Sigmoid colon (tissue), 7 donors: ENCODE data around the gene SMG5. TPM values are rescaled to one million over a fixed set of nuclear protein-coding genes. Genes with fewer than 3 reads are reported as not detected.
A peak's percentile ranks its signal among the peaks of the same experiment; 100 is the strongest.

Experiments
- DNase-seq: peaks from one replicate; pipeline ENCODE4 v3.0.0-alpha.2; 2019
- H3K27ac ChIP-seq, 4 donors: fragments of 200-600 bp; sonication (generic); one replicate each; pipeline ENCODE4 v1.5.1; 2016 to 2019; ENCODE audit warnings: mild to moderate bottlenecking in 1 of 4
- H3K27me3 ChIP-seq, 3 donors: fragments of 200-600 bp; sonication (generic); one replicate each; pipeline ENCODE4 v1.5.1; 2019; ENCODE audit warnings: mild to moderate bottlenecking in 1 of 3
- H3K36me3 ChIP-seq, 4 donors: fragments of 200-600 bp; sonication (generic); one replicate each; pipeline ENCODE4 v1.5.1; 2016 to 2019
- H3K4me1 ChIP-seq, 4 donors: fragments of 200-600 bp; sonication (generic); one replicate each; pipeline ENCODE4 v1.5.1; 2017 to 2019
- H3K4me3 ChIP-seq, 4 donors: fragments of 200-600 bp; sonication (generic); one replicate each; pipeline ENCODE4 v1.5.1; 2017 to 2019; ENCODE audit warnings: mild to moderate bottlenecking in 2 of 4, moderate library complexity in 1 of 4
- H3K9me3 ChIP-seq, 4 donors: fragments of 200-600 bp in 3 of 4; sonication (generic) in 3 of 4; one replicate each; pipeline versions ENCODE4 v1.5.1 to v1.6.1; 2013 to 2019
- CTCF ChIP-seq, 4 experiments: fragments of 450-650 bp in 3 of 4; fragments of 200-600 bp in 1 of 4; IDR thresholded peaks; one replicate each; pipeline ENCODE4 v1.5.1; 2016 to 2019; ENCODE audit warnings: antibody characterized with exemption in 4 of 4, mild to moderate bottlenecking in 3 of 4, moderate library complexity in 2 of 4
- EP300 ChIP-seq, 4 donors: sonication (generic); formaldehyde crosslinking; IDR thresholded peaks; one replicate each; pipeline ENCODE4 v1.6.1; 2017; ENCODE audit warnings: antibody characterized with exemption in 4 of 4
- POLR2A ChIP-seq, 2 donors: fragments of 450-650 bp; IDR thresholded peaks; one replicate each; pipeline ENCODE4 v1.6.1; 2016; ENCODE audit warnings: antibody characterized with exemption in 2 of 2, mild to moderate bottlenecking in 2 of 2, moderate library complexity in 2 of 2
- POLR2AphosphoS5 ChIP-seq, 4 donors: sonication (generic); formaldehyde crosslinking; IDR thresholded peaks; one replicate each; pipeline ENCODE4 v1.6.1; 2017; ENCODE audit warnings: antibody characterized with exemption in 4 of 4
- WGBS, 2 donors: extraction: QIAGEN DNeasy Blood & Tissue Kit; methylation state at CpG; one replicate each; pipeline ENCODE4 v1.1.7; 2013; 5-methylcytosine and 5-hydroxymethylcytosine counted together
- intact Hi-C: fragments of 100-400 bp; cut with DNase I; formaldehyde crosslinking; loops from one replicate; pipeline ENCODE4 v1.15.1; 2023
- polyA plus RNA-seq, 3 donors: library from polyadenylated mRNA; stranded (reverse); fragments of 200-250 nt; gene quantifications; one replicate each; pipeline ENCODE4 v1.2.3, GENCODE V29; 2013
- total RNA-seq, 4 donors: library from RNA; depleted of rRNA; stranded (reverse); fragments of >200 nt; gene quantifications; one replicate each; pipeline ENCODE4 v1.1.0, GENCODE V29; 2016
- donor health status: healthy with polysubstance abuse.
- donor health status: Bipolar disorder and iron deficiency.
- donor health status: healthy.

The SMG5 gene
- total and polyA plus RNA-seq, 7 donors, result 25.2 to 78.2 (median 43.9) TPM

DNA sequence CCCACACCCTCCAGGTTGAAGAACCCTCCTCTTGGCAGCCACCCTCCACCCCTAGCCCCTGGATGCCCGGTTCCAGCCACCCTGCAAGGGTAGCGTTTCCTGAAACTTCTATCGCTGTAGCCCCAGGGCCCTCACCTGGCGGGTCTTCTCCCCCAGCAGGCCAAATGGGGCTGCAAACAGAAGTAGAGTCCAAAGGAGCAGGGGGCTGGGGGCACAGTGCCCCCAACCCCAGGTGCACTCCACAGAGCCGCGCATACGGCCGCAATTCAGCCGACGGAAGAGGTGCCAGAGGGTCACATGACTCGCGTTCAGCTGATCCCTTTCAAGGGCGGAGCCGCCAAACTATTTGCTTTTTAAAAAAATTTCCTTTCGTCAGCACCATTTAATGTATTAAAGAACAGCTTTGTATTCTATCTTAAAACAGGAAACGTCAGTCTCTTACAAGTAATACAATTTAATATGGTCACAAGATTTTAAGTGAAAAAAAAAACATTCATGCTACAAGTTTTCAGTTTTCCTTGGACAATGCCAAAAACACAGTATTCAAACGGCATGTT, 12.8 kb upstream of the SMG5 start, which contains the start of gene GLMP:
GLMP (minus strand) TSS at position 289 of the 557 bp plus-strand sequence; CDS start at position 255, 34 bp downstream.
- 0 to 1% methylated on average over 17 of the region's 17 CpGs for WGBS, 2 donors
- Histone ChIP-seq H3K4me3 (peak within 1 kb of the TSS; percentile 63 to 73 (median 70)), H3K36me3 (no peaks in the 10 kb centered on the region), H3K9me3 (no peaks in the 10 kb centered on the region), H3K4me1 (peaks cover 0 to 43% (median 34%) of the 10 kb centered on the region in 4 donors), H3K27ac (peak within 1 kb of the TSS; percentile 68 to 75 (median 73)), H3K27me3 (no peaks in the 10 kb centered on the region)
- intact Hi-C loops, result no loop called here
- DNase-seq, result peak; percentile 87
- TF ChIP-seq POLR2AphosphoS5 (IDR thresholded peaks at IDR 0.05) (peak in 3 of 4 donors; percentile 45 to 56 (median 46)), EP300 (IDR thresholded peaks at IDR 0.05) (no peak), CTCF (IDR thresholded peaks at IDR 0.05) (no peak), POLR2A (IDR thresholded peaks at IDR 0.05) (no peak)

- Histone ChIP-seq H3K4me3 (no peak overlapping the region), H3K4me1 (peaks cover 0 to 46% (median 35%) of the 10 kb centered on the region in 4 donors), H3K27me3 (no peaks in the 10 kb centered on the region), H3K9me3 (no peaks in the 10 kb centered on the region), H3K36me3 (peaks cover 0 to 1% (median 0%) of the 10 kb centered on the region in 4 donors), H3K27ac (no peak overlapping the region)
- intact Hi-C loops, result no loop called here
- TF ChIP-seq POLR2A (IDR thresholded peaks at IDR 0.05) (no peak), EP300 (IDR thresholded peaks at IDR 0.05) (no peak), CTCF (IDR thresholded peaks at IDR 0.05) (no peak), POLR2AphosphoS5 (IDR thresholded peaks at IDR 0.05) (no peak)
- 92 to 93% methylated on average over 9 of the region's 9 CpGs for WGBS, 2 donors
- DNase-seq, result no peak
These were observed 11.3 kb upstream of the SMG5 start for GRCh38 chr1:156293895-156294294.

DNA sequence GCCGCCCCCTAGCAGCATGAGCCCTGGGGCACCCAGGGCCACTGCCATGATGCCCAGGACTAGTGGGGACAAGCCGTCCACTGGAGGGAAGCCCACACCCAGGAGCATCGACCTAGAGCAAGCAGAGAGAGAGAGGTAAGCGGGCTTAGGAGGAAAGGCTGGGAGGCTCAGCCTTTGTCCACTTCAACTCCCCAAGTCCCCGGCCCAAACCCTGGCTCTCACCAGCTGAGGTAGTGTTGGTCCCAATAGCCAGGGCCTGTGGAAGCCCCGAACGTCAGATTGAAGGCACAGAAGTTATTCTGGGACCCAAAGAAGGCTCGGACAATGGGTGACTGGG, 10.4 kb upstream of the SMG5 start:
- intact Hi-C loops, result no loop called here
- 85 to 93% methylated on average over 8 of the region's 8 CpGs for WGBS, 2 donors
- peaks cover 0 to 46% (median 35%) of the 10 kb centered on the region in 4 donors for H3K4me1 ChIP-seq
- no peak overlapping the region for H3K27ac ChIP-seq
- H3K27me3 ChIP-seq, result no peaks in the 10 kb centered on the region
- peaks cover 0 to 9% (median 0%) of the 10 kb centered on the region in 4 donors for H3K36me3 ChIP-seq
- H3K9me3 ChIP-seq, result no peaks in the 10 kb centered on the region
- no peak overlapping the region for H3K4me3 ChIP-seq
- DNase-seq, result no peak
- no peak for TF ChIP-seq CTCF (IDR thresholded peaks at IDR 0.05)
- no peak for TF ChIP-seq POLR2A (IDR thresholded peaks at IDR 0.05)
- no peak for TF ChIP-seq POLR2AphosphoS5 (IDR thresholded peaks at IDR 0.05)
- no peak for TF ChIP-seq EP300 (IDR thresholded peaks at IDR 0.05)

GRCh38 chr1:156291226-156292061, 8.8 kb upstream of the SMG5 start:
- Histone ChIP-seq H3K36me3 (peaks cover 0 to 9% (median 0%) of the 10 kb centered on the region in 4 donors), H3K27me3 (no peaks in the 10 kb centered on the region), H3K27ac (peak overlapping the region; percentile 83 to 87 (median 86)), H3K4me3 (peak overlapping the region; percentile 36 to 56 (median 55)), H3K9me3 (no peaks in the 10 kb centered on the region), H3K4me1 (peaks cover 0 to 46% (median 35%) of the 10 kb centered on the region in 4 donors)
- TF ChIP-seq POLR2A (IDR thresholded peaks at IDR 0.05) (peak in 1 of 2 donors; percentile 20), EP300 (IDR thresholded peaks at IDR 0.05) (no peak), POLR2AphosphoS5 (IDR thresholded peaks at IDR 0.05) (peak; percentile 45 to 67 (median 62))
- WGBS, 2 donors, result 13 to 34% methylated on average over 37 of the region's 37 CpGs
- peak; percentile 95 for DNase-seq
- intact Hi-C loops, result no loop called here

GRCh38 chr1:156289857-156290256, 7.2 kb upstream of the SMG5 start:
- peaks cover 0 to 35% (median 26%) of the 10 kb centered on the region in 4 donors for H3K4me1 ChIP-seq
- TF ChIP-seq CTCF (IDR thresholded peaks at IDR 0.05) (no peak), POLR2AphosphoS5 (IDR thresholded peaks at IDR 0.05) (no peak), POLR2A (IDR thresholded peaks at IDR 0.05) (no peak), EP300 (IDR thresholded peaks at IDR 0.05) (no peak)
- intact Hi-C loops, result no loop called here
- no peaks in the 10 kb centered on the region for H3K27me3 ChIP-seq
- no peaks in the 10 kb centered on the region for H3K9me3 ChIP-seq
- H3K36me3 ChIP-seq, result peaks cover 0 to 9% (median 0%) of the 10 kb centered on the region in 4 donors
- H3K4me3 ChIP-seq, result no peak overlapping the region
- DNase-seq, result no peak
- no peak overlapping the region for H3K27ac ChIP-seq
